Body of pancreas (tissue), 4 donors: Measurements from ENCODE around the gene STX18.

Source experiments
- POLR2A ChIP-seq, 3 donors: fragments of 450-650 bp; IDR thresholded peaks; one replicate each; pipeline ENCODE4 v1.6.1; 2016; ENCODE audit warnings: antibody characterized with exemption in 3 of 3, mild to moderate bottlenecking in 2 of 3
- TF ChIP-seq, protein P1 (sequence below), 7 experiments: fragments of 450-650 bp in 4 of 7; fragments of 200-600 bp in 3 of 7; sonication (generic) in 3 of 7; IDR thresholded peaks; one replicate each; pipeline ENCODE4 v1.5.1; 2016 to 2019; ENCODE audit warnings: antibody characterized with exemption in 7 of 7

DNA sequence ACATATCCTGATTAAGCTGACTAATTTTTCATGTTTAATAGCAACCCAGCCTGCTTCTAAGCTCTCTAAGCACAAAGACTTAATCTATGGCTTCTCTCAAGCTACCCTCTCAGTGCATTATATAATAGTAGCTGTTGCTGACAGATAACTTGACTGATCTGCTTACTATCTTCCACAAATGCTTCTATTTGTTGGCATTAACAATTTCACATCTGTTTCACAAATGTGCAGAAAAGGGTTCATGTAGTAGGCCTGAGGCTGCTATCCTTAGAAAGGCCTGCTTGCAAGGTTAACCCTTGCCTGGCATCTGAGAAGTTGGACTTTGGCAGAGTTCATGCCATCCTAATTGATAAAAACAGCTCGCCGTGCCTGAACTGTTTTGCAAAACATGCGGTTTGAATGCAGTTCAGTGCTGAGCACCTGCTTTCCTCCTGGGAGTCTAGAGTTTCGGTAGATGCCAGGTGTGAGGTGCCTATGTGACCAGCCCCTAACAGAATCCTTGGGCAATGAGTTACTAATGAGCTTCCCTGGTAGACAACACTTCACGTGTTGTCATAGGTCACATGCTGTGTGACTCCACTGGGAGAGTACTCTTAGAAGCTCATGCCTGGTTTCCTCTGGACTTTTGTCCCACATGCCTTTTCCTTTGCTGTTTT, 86.5 kb downstream of the STX18 start:
- TF ChIP-seq, protein P1, sequence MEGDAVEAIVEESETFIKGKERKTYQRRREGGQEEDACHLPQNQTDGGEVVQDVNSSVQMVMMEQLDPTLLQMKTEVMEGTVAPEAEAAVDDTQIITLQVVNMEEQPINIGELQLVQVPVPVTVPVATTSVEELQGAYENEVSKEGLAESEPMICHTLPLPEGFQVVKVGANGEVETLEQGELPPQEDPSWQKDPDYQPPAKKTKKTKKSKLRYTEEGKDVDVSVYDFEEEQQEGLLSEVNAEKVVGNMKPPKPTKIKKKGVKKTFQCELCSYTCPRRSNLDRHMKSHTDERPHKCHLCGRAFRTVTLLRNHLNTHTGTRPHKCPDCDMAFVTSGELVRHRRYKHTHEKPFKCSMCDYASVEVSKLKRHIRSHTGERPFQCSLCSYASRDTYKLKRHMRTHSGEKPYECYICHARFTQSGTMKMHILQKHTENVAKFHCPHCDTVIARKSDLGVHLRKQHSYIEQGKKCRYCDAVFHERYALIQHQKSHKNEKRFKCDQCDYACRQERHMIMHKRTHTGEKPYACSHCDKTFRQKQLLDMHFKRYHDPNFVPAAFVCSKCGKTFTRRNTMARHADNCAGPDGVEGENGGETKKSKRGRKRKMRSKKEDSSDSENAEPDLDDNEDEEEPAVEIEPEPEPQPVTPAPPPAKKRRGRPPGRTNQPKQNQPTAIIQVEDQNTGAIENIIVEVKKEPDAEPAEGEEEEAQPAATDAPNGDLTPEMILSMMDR (IDR thresholded peaks at IDR 0.05), result no peak
- TF ChIP-seq POLR2A (IDR thresholded peaks at IDR 0.05), result no peak
